Liver (tissue), 3 donors: ENCODE results near the gene GABRD.

ENCODE experiments used
- EGR1 ChIP-seq, 2 donors: IDR thresholded peaks; 2 replicates each; pipeline ENCODE4 v1.6.1; 2016 to 2018; ENCODE audit warnings: antibody characterized with exemption in 2 of 2, low read depth in 2 of 2
- GABPA ChIP-seq, 2 donors: IDR thresholded peaks in 1 of 2; conservative IDR thresholded peaks in 1 of 2; 2 replicates each; pipeline ENCODE4 v1.6.1; 2016; ENCODE audit warnings: antibody characterized with exemption in 2 of 2, mild to moderate bottlenecking in 1 of 2, moderate library complexity in 1 of 2
- RAD21 ChIP-seq, 2 donors: IDR thresholded peaks; 2 replicates each; pipeline ENCODE4 v1.6.1; 2016; ENCODE audit warnings: antibody characterized with exemption in 2 of 2, mild to moderate bottlenecking in 2 of 2
- RXRA ChIP-seq, 2 donors: IDR thresholded peaks; 2 replicates each; pipeline ENCODE4 v1.6.1; 2017 to 2018; ENCODE audit warnings: antibody characterized with exemption in 2 of 2, mild to moderate bottlenecking in 1 of 2
- YY1 ChIP-seq: IDR thresholded peaks from 2 replicates; pipeline ENCODE4 v1.6.1; 2016; ENCODE audit warnings: antibody characterized with exemption, mild to moderate bottlenecking
- ZBTB33 ChIP-seq: IDR thresholded peaks from 2 replicates; pipeline ENCODE4 v1.6.1; 2016; ENCODE audit warnings: antibody characterized with exemption
- TF ChIP-seq, protein P1 (sequence below): fragments of 150-350 bp; IDR thresholded peaks from 2 replicates; pipeline ENCODE4 v1.5.1; 2017; ENCODE audit warnings: improper control_type of control experiment, low read depth, low read length; ENCODE audit not compliant: missing input control
- TF ChIP-seq, protein P2 (sequence below): IDR thresholded peaks from 2 replicates; pipeline ENCODE4 v1.6.1; 2016; ENCODE audit warnings: antibody characterized with exemption
- TF ChIP-seq, protein P3 (sequence below): IDR thresholded peaks from 2 replicates; pipeline ENCODE4 v1.6.1; 2016; ENCODE audit warnings: antibody characterized with exemption
- donor health status: healthy.
- donor health status: healthy.

DNA sequence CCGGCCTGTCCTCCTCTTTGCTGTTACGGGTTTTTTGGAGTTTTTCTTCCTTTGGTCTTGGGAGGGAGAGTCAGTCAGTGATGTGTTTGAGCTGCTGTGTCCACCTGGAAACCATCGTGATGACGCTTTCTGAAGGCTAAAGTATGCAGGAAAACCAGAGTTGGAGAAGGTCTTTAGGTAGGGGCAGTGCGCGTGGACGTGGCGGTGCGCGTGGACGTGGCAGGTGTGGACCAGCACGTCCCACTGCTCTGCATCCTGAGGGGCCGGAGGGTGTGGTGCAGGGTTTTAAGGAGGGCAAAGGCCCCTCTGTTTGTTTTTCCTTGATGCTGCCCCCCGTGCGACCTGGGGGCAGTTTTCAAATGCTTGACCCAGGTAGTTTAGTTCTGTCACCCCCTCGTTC, 61.0 kb downstream of the GABRD start:
- TF ChIP-seq, protein P1, sequence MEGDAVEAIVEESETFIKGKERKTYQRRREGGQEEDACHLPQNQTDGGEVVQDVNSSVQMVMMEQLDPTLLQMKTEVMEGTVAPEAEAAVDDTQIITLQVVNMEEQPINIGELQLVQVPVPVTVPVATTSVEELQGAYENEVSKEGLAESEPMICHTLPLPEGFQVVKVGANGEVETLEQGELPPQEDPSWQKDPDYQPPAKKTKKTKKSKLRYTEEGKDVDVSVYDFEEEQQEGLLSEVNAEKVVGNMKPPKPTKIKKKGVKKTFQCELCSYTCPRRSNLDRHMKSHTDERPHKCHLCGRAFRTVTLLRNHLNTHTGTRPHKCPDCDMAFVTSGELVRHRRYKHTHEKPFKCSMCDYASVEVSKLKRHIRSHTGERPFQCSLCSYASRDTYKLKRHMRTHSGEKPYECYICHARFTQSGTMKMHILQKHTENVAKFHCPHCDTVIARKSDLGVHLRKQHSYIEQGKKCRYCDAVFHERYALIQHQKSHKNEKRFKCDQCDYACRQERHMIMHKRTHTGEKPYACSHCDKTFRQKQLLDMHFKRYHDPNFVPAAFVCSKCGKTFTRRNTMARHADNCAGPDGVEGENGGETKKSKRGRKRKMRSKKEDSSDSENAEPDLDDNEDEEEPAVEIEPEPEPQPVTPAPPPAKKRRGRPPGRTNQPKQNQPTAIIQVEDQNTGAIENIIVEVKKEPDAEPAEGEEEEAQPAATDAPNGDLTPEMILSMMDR: no peak
- TF ChIP-seq, protein P2, sequence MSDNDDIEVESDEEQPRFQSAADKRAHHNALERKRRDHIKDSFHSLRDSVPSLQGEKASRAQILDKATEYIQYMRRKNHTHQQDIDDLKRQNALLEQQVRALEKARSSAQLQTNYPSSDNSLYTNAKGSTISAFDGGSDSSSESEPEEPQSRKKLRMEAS: no peak
- TF ChIP-seq RAD21 (IDR thresholded peaks at IDR 0.05) (no peak), EGR1 (IDR thresholded peaks at IDR 0.05; ENCODE audit: low read depth in 2 of 2) (no peak), ZBTB33 (no peak), YY1 (no peak), RXRA (IDR thresholded peaks at IDR 0.05) (no peak), GABPA (IDR thresholded peaks at IDR 0.05 in 1 of 2, conservative IDR thresholded peaks at IDR 0.05 in 1 of 2) (no peak)
- TF ChIP-seq, protein P3, sequence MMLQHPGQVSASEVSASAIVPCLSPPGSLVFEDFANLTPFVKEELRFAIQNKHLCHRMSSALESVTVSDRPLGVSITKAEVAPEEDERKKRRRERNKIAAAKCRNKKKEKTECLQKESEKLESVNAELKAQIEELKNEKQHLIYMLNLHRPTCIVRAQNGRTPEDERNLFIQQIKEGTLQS: no peak
